ENCODE measurements around the gene VGLL4.

DNA sequence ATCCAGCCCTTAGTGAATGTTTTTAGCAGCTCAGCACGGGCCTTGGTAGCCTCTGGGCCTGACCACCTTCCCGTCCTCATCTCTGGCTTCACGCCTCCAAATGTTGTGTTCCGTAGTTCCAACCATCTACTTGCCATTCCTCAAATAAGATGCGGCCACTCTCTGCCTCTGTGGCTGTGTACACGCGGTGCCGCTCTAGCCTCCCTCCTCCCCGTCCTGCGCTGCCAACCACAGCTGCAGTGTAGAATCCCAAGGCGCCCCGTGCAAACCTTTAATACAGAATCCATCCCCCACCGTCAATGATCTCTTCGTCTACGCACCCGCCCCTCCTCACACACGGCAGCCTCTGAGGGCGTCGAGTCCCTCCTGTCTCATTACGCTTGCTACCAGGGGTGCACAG lies 77.2 kb downstream of the VGLL4 start:
- TF ChIP-seq GATA2 (IDR thresholded peaks at IDR 0.05; ENCODE audit: low read depth, low read length) (no peak), GATA3 (IDR thresholded peaks at IDR 0.05; ENCODE audit: low read depth, low read length) (no peak)
